Measurements from ENCODE around the gene SYTL2.

Gene SYTL2

DNA sequence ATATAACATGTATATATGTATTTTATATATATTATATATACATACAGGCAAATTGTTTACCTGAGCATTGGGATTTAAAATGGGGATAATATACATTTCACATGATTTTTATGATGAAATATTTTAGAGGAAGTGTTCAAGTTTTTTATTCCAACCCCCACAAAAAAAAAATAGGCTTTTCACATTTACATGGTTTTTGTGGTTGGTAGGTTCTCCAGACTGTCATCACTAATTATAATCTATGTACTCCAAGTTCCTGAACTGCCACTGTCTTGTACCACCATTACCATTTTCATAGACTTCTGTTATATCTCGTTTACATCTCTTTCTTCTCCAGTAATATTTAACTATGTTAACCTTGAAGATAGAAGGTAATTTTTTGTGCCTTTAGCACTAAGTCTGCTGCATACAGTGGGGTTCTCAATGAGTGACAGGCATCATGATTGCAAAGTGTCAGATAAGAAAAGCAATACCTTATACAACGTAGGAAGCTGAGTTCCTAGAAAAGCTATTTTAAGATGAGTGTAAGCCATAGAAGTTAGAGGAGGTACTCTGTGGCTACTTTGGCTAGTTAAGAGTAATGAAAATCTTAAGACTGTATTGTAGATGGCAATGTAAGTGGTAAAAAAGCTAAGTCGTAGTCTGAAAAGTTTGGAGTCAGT lies 158.0 kb downstream of the SYTL2 start:
- H3K36me3 ChIP-seq (ENCODE audit: control insufficient read depth, insufficient read depth, low read length), result peaks cover 40% of the 10 kb centered on the region
- H3K4me1 ChIP-seq (ENCODE audit: control insufficient read depth, insufficient read depth, low read length, poor library complexity, severe bottlenecking), result no peaks in the 10 kb centered on the region
- H3K9me3 ChIP-seq (ENCODE audit: control insufficient read depth, low read length), result no peaks in the 10 kb centered on the region
- H3K27ac ChIP-seq (ENCODE audit: low read depth, low read length, severe bottlenecking), result no peak overlapping the region
- H3K4me3 ChIP-seq (ENCODE audit: extremely low read depth, insufficient read depth, low read length, poor library complexity, severe bottlenecking), result no peak overlapping the region
- 90% methylated on average over 1 of the region's 3 CpGs; no CpG with 5 or more reads in 1 of the 2 experiments for WGBS, 2 experiments (ENCODE audit: insufficient coverage in 2 of 2)

DNA sequence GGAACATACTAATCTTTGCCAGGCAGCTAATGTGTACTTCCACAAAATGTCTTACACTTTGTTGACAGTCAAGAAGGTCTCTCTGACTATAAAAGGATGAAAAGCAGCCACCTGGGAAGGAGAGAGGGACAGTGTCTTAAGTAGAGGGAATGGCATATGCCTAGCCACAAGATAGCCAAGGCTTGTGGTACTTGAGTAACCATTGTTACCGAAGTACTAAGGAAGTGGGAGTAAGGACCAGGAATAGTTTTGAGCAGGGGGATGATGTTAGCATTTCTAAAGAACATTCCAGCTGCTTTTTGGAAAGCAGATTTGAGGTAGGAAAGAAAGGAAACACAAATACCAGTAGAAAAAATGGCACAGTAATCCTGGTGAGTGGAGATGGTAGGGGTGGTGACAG lies 159.8 kb downstream of the SYTL2 start:
- H3K27ac ChIP-seq (ENCODE audit: low read depth, low read length, severe bottlenecking), result no peak overlapping the region
- H3K4me1 ChIP-seq (ENCODE audit: control insufficient read depth, insufficient read depth, low read length, poor library complexity, severe bottlenecking), result no peaks in the 10 kb centered on the region
- WGBS, 2 experiments (ENCODE audit: insufficient coverage in 2 of 2), result 83 to 90% methylated on average over 1 of the region's 1 CpG
- H3K4me3 ChIP-seq (ENCODE audit: extremely low read depth, insufficient read depth, low read length, poor library complexity, severe bottlenecking), result no peak overlapping the region
- peaks cover 31% of the 10 kb centered on the region for H3K36me3 ChIP-seq (ENCODE audit: control insufficient read depth, insufficient read depth, low read length)
- no peaks in the 10 kb centered on the region for H3K9me3 ChIP-seq (ENCODE audit: control insufficient read depth, low read length)

- Histone ChIP-seq H3K9me3 (ENCODE audit: control insufficient read depth, low read length) (no peaks in the 10 kb centered on the region), H3K27ac (ENCODE audit: low read depth, low read length, severe bottlenecking) (peak within 1 kb of the TSS; percentile 68), H3K4me1 (ENCODE audit: control insufficient read depth, insufficient read depth, low read length, poor library complexity, severe bottlenecking) (no peaks in the 10 kb centered on the region), H3K36me3 (ENCODE audit: control insufficient read depth, insufficient read depth, low read length) (peaks cover 11% of the 10 kb centered on the region), H3K4me3 (ENCODE audit: extremely low read depth, insufficient read depth, low read length, poor library complexity, severe bottlenecking) (peak within 1 kb of the TSS; percentile 63)
- 0 to 1% methylated on average over 25 of the region's 33 CpGs for WGBS, 2 experiments (ENCODE audit: insufficient coverage in 2 of 2)
Measured at GRCh38 chr11:85647604-85648299, 163.2 kb downstream of the SYTL2 start, which contains the start of gene TMEM126A. Gene TMEM126A, plus strand, starts transcription at chr11:85647967. Its CDS starts 2,289 bp downstream, at chr11:85650256.

GRCh38 chr11:85647078-85647477 lies 163.9 kb downstream of the SYTL2 start:
- Histone ChIP-seq H3K36me3 (ENCODE audit: control insufficient read depth, insufficient read depth, low read length) (peaks cover 11% of the 10 kb centered on the region), H3K27ac (ENCODE audit: low read depth, low read length, severe bottlenecking) (peak overlapping the region; percentile 62), H3K9me3 (ENCODE audit: control insufficient read depth, low read length) (no peaks in the 10 kb centered on the region), H3K4me3 (ENCODE audit: extremely low read depth, insufficient read depth, low read length, poor library complexity, severe bottlenecking) (peak overlapping the region; percentile 63), H3K4me1 (ENCODE audit: control insufficient read depth, insufficient read depth, low read length, poor library complexity, severe bottlenecking) (no peaks in the 10 kb centered on the region)
- 93% methylated on average over 2 of the region's 2 CpGs; no CpG with 5 or more reads in 1 of the 2 experiments for WGBS, 2 experiments (ENCODE audit: insufficient coverage in 2 of 2)
